ENCODE results near the gene CBR4.

The CBR4 gene

GRCh38 chr4:169033660-169034059 is 23.6 kb upstream of the CBR4 start:
- no peak for DNase-seq (ENCODE audit: low spot score)

GRCh38 chr4:169032883-169033645 is 23.0 kb upstream of the CBR4 start:
- no peak for DNase-seq (ENCODE audit: low spot score)

- no peak for DNase-seq (ENCODE audit: low spot score)
Measured at GRCh38 chr4:169032194-169032593, 22.1 kb upstream of the CBR4 start.

- no peak for DNase-seq (ENCODE audit: low spot score)
Measured at GRCh38 chr4:169031392-169031791, 21.3 kb upstream of the CBR4 start.

- no peak for DNase-seq (ENCODE audit: low spot score)
Measured at GRCh38 chr4:169030562-169030982, 20.5 kb upstream of the CBR4 start.

GRCh38 chr4:169029947-169030346 is 19.9 kb upstream of the CBR4 start:
- no peak for DNase-seq (ENCODE audit: low spot score)

GRCh38 chr4:169027663-169028062 is 17.6 kb upstream of the CBR4 start:
- no peak for DNase-seq (ENCODE audit: low spot score)

- no peak for DNase-seq (ENCODE audit: low spot score)
Measured at GRCh38 chr4:169025184-169025583, 15.1 kb upstream of the CBR4 start.

- peak; percentile 47 for DNase-seq (ENCODE audit: low spot score)
Measured at GRCh38 chr4:169024762-169025161, 14.7 kb upstream of the CBR4 start.

GRCh38 chr4:169018406-169018805 is 8.4 kb upstream of the CBR4 start:
- no peak for DNase-seq (ENCODE audit: low spot score)

GRCh38 chr4:169017971-169018370 is 7.9 kb upstream of the CBR4 start:
- no peak for DNase-seq (ENCODE audit: low spot score)

GRCh38 chr4:169015186-169015623 is 5.2 kb upstream of the CBR4 start:
- DNase-seq (ENCODE audit: low spot score) = no peak

- DNase-seq (ENCODE audit: low spot score) = no peak
Measured at GRCh38 chr4:169014586-169014985, 4.5 kb upstream of the CBR4 start.

GRCh38 chr4:169013396-169013795 is 3.3 kb upstream of the CBR4 start:
- no peak for DNase-seq (ENCODE audit: low spot score)

GRCh38 chr4:169012049-169012448 is 2.0 kb upstream of the CBR4 start:
- DNase-seq (ENCODE audit: low spot score) = no peak

GRCh38 chr4:169009286-169010124 is 550 bp downstream of the CBR4 start:
- DNase-seq (ENCODE audit: low spot score) = peak; percentile 63

GRCh38 chr4:169005453-169006099 is 4.5 kb downstream of the CBR4 start:
- no peak for DNase-seq (ENCODE audit: low spot score)

GRCh38 chr4:169000315-169000714 is 9.7 kb downstream of the CBR4 start:
- no peak for DNase-seq (ENCODE audit: low spot score)

GRCh38 chr4:168999809-169000208 is 10.2 kb downstream of the CBR4 start:
- no peak for DNase-seq (ENCODE audit: low spot score)

GRCh38 chr4:168998596-168998995 is 11.5 kb downstream of the CBR4 start:
- DNase-seq (ENCODE audit: low spot score) = no peak

GRCh38 chr4:168995537-168996295 is 14.3 kb downstream of the CBR4 start:
- no peak for DNase-seq (ENCODE audit: low spot score)

GRCh38 chr4:168994958-168995357 is 15.1 kb downstream of the CBR4 start:
- no peak for DNase-seq (ENCODE audit: low spot score)

Data from putamen (tissue), 1 donor.